GM18507 (cell line): ENCODE data around the gene MAB21L3.
A peak's percentile ranks its signal among the peaks of the same experiment; 100 is the strongest.

Source experiments
- DNase-seq: peaks from one replicate; pipeline ENCODE4 v3.0.0; 2011; ENCODE audit warnings: low read depth; ENCODE audit not compliant: insufficient read length; ENCODE audit errors: extremely low spot score
- FAIRE-seq: peaks from 2 replicates; lab custom pipeline; 2011; peaks lifted over from hg19 to GRCh38; lab: Jason Lieb, UNC

Gene MAB21L3

DNA sequence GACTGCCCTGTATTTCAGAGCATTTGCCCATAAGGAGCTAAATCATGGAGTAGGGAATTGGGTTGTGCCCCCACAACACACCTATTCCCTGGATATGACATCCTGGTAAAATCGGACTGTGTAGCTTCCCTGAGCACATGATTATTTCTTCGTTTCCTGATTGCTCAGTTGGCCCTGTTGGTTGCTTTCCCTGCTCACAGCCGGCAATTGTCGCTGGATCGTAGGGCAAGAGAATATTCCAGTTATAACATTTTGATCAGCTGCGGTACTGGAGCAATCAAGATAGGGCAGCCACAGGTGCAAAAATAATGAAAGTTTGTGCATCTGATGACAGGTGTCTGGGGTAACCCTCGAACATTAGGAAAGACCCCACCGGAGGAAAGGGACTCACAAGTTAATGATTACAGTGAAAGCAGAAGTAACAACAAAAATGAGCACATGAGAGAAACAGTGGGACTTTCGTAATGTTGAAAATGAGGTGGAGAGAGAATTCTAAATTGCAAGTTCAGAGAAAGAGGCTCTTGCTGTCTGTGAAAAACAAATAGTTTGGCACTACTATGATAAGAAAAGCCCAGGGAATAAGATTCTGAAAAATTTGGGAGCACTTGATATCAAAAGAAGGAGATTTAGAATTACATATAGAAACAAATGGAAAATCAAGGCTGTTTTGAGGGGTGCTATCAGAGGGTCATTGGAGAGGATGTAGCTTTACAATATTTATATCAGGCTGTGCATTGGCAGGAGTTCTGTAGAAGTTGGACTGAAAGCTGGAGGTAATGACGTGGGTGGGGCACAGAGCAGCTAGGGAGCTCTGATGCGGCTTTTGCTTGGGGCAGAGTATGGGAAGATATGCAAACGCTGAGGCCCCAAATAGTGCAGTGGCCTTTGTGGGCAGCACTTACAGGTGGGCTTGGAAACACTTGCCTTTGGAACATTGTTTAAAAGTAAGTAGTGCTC lies at the start of gene MAB21L3:
TSS of gene MAB21L3 (plus strand) at position 833 of the 957 bp plus-strand sequence. CDS start 1,217 bp downstream, outside the sequence.
- peak; percentile 66 for FAIRE-seq
- peak; percentile 26 for DNase-seq

DNA sequence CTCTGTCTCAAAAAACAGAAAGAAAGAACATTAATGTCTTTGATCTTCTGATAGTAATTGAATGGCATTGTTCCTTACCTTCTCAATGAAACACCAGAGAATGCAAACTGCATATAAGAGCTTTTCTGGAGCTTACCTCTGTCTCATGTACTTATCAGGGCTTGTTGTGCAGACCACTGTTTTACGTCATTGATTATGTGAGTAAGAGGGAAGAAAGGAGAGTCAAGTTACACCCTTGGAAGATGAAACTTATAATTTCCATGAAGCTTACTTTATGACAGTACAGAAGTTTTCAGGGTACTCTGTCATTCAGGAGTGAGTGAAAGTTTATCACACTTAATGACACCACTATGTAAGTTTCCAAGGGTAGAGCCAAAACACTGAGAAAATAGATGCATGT lies 49.0 kb upstream of the MAB21L3 start:
- FAIRE-seq (no peak), DNase-seq (no peak)

DNA sequence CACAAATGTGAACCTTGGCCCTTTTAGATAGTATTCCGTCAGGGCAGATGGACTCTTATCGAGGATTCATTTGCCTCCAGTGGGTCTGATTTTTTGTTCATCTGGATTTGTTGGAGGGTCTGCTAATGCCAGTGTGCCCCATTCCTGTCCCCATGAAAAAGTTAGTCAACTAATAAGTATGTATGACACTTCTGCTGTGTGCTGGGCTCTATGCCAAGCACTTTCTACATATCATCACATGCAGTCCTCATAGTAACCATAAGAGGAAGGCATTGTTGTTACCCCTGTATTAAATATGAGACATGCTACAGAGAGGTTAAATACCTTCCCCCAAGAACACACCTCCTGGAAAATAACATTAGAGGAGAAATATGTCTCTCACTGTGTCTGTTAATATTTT lies 46.6 kb upstream of the MAB21L3 start:
- DNase-seq (no peak), FAIRE-seq (no peak)

DNA sequence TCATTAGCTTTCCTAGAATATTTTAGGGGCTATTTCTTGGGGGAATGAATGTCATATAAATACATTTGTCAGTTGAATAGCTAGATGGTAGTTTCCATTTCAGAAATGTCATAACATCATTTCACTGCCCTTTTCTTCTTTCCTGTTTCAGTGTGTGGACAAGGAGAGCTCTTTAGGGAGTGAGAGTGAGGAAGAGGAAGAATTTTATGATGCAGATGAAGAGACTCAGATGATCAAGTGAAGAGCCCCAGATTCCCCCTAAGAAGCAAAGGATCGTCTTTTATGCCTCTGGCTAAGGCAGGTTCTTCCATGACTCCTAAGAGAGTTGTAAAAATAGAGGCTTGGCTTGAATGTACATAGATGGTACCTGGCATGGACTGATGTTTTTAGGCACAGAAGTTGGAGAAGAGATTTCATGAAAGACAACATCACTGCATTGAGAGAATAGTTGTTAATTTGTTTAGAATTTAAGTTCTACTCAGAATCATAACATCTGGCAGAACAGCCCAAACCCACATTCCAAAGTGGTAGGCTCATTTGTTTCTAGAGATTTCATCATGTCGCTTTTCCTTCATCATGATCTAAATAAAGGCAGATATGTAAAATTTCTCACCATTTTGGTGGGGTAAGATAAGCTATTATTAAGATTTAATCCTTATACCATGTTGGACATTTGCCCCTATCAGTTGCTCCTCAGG lies 44.2 kb upstream of the MAB21L3 start:
- no peak for DNase-seq
- no peak for FAIRE-seq

DNA sequence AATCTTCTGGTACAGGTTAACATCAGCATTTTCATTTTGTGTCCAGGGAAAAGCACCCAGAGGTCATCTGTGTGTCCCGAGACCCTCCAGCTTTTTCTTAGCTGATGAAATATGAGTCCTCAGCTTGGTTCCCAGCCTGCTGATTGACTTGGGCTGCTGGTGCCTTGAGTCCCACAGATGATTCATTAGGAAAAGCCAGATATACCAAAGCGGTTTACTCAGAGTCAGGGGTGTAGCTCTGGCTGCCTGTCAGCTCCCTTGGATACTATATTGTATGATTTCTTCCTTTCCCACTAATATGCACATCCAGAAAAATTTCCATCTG lies 43.7 kb upstream of the MAB21L3 start:
- DNase-seq (no peak), FAIRE-seq (no peak)

DNA sequence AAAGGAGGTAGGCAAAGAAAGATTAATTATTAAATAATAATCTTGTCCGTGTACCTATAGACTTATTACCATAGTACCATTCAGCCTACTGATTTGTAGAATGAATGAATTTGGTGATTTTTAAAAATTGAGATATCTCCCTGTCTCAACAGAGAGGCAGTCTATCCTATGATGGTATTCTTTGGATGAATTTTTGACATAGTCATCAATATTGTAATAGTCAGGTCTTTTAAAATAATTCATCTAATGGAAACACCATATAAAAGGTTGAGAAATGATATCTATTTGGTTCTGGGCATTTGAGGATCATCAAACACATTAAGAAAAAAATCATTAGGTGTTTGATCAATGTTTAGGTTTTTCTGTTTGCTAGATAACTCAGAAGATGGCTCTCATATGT lies 35.6 kb upstream of the MAB21L3 start:
- DNase-seq (no peak), FAIRE-seq (no peak)

DNA sequence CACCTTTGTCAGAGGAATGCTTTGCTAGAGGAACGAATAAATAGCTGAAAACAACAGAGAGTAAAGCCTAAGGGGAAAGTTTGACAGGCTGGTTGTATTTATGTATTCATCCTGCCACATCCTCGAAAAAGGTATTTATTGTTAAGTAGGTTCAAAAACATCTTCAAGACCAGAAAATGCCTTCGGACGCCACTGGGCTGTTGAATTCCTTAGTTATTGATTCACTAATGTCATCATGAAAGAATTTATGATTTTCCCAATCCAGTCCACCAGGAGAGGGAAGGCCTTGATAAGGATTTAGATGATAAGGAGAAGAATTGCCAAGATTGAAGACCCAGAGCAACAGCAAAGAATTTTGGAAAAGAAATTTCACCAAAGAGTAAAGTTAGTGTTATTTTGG lies 35.2 kb upstream of the MAB21L3 start:
- FAIRE-seq (no peak), DNase-seq (no peak)

DNA sequence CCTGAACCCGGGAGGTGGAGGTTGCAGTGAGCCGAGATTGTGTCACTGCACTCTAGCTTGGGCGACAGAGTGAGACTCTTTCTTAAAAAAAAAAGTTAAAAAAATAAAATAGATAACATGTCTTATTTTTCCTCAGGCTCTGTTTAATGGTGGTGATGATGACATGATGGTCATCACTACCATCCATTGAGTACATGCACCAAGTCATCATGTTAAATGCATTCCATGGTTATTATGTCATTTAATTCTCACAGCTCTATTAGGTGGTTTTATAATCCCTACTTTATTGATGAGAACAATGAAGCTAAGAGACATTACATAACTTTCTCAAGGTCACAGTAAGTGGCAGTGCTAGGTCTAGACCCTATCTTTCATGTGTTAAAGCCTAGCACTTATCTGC lies 34.4 kb upstream of the MAB21L3 start:
- DNase-seq = no peak
- FAIRE-seq = no peak

DNA sequence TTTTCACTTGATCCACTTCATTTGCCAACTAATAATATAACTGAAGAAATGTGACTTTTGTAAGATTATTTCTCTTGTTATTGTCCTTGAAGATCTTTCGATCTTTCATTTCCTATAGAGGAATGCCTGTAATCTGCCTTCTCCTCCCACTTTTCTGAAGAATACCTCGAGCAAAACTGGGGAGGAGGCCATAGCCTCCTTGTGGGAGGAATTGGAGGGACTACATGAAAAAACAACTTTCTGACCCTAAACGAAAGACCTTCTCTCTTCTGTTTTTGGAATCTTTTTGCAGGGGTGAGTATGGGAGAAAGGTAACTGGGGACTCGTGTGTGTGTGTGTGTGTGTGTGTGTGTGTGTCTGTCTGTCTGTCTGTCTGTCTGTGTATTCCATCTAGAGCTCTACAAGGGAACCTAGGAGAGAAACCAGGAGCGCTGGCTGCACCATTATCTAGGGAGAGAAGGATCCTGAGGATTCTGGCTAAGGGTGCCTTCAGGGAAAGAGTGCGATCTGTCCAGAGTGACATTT lies 32.4 kb upstream of the MAB21L3 start:
- DNase-seq = no peak
- FAIRE-seq = no peak

DNA sequence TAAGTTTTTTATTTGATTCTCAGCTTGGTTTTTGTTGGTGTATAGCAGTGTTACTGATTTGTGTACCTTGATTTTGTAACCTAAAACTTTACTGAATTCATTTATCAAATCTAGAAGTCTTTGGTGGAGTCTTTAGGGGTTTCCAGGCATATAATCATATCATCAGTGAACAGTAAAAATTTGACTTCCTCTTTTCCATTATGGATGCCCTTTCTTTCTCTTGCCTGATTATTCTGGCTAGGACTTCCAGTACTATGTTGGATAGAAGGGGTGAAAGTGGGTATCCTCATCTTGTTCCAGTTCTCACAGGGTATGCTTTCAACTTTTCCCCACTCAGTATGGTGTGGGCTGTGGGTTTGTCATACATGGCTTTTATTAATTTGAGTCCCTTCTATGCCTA lies 23.6 kb upstream of the MAB21L3 start:
- DNase-seq (no peak), FAIRE-seq (no peak)

DNA sequence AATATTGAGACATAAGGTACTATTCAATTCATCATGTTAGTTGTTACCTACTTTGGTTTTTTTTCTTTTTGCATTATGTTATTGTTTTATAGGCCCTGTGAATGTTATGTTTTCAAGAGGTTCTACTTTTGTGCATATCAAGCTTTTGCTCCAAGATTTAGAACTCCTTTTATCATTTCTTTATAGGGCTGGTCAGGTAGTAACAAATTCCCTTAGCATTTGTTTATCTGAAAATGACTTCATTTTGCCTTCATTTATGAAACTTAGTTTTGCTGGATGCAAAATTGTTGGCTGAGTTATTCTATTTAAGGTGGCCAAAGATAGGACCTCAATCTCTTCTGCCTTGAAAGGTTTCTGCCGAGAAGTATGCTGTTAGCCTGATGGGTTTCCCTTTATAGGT lies 21.3 kb upstream of the MAB21L3 start:
- no peak for FAIRE-seq
- DNase-seq = no peak

DNA sequence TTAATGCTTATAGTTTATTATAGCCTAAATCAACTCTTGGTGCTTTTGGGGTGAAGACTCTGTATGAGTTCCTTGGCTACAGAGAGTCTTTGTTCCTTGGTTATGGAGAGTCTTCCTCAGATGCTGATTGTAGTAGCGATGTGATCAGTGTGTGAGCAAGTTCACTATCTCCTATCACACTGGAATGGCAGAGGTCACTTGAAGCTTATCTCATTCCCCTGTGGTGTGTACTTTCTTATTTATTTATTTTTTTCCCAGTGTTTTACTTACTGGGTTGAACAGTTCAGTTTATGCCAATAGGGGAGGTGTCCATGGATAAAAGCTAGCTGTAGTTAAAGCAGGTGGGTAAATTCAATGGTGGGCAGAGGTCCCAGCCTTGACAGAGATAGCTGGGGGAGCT lies 20.1 kb upstream of the MAB21L3 start:
- DNase-seq = no peak
- no peak for FAIRE-seq

DNA sequence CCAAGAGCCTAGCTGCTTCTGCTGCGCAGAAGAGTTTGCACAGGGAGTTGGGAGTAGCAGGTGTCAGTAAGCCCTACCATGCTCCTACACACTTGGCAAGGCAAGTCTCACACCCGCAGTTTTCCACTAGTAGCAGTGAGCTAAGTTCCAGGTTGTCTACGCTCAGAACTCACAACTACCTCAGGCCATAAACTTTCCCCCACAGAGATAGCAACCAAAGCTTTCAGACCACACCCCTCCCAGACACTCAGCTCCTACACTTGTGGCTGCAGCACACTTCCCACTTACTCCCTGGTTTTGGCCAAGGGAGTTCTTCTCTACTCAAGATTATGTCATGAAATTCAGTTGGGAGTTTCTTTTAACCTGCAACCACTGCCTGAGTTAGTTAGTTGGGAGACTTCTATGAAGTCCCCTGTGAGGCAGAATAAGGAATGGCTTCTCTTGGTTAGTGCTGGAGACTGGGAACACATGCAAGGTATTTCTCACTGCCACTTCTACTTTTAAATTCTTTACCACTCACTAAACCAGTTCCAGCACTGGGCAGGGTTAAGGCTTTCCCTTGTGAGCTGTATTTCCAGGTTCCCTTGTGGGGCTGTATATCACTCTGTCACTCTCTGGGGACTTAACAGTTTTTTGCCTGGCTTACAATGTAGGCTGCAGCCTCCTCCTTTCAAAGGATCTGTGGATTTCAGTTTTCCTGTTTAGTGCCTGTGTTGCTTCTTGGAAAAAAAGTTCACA lies 18.3 kb upstream of the MAB21L3 start:
- no peak for FAIRE-seq

DNA sequence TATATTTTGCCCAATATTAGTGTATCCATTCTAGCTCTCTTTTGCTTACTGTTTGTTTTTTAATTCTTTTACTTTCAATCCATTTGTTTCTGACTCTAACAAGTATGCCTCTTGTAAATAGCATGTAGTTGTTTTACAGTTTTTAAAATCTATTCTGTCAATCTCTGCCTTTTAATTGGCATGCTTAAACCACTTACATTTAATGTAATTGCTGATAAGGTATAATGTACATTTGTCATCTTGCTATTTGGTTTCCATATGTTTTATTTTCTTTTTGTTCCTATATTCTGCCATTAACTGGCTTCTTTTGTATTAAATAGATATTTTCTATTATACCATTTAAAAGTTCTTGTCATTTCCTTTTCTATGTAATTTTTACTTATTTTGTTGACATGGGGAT lies 16.2 kb upstream of the MAB21L3 start:
- FAIRE-seq = no peak
- DNase-seq = no peak

More for the DNA sequence above, 18.3 kb upstream of the MAB21L3 start:
- DNase-seq = no peak

DNA sequence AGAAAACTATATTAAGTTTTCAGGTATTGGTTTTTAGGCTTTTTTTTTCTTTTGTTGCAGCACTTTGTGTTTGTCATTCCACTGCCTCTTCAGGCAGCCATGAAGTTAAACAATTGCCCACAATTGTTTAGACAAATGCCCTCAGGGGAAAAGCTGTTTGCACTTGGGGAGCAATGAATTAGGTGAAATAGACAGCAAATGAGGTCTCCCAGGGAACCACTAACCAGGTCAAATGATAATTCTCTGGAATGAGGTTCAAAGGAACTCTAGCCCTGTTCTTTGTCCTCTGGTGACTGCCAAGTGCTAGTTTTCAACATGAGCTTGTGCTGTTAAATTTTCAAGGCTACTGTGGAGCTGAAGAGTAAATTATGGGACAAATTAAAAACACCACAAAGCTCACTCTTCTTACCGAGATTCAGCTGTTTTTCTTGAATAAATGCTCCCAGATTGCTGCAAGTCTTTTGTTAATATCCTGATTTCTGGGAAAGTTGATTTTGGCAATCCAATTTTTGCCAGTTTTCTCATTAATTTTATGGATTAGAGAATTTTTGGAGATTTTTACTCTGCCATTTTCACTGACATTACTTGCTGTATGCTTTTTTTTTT lies 15.1 kb upstream of the MAB21L3 start:
- FAIRE-seq (no peak), DNase-seq (no peak)

DNA sequence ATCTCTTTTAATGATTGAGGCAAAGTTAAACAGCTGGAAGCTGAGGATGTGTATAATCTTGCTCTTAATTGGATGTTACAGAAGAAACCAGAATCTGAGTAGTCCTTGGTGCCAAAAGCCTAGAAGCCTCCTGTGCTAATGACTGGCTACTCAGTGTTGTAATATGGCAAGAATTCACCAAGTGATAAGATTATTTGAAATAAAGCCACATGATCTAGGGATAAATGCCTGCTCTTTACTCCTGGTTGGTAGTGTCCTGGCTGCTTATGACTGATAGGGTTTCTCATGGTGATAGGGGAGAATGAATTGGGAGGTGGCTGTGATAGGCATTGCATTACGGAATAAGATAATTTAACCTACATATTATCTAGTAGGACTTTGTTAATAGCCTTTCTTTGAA lies 13.6 kb upstream of the MAB21L3 start:
- DNase-seq = no peak
- no peak for FAIRE-seq

DNA sequence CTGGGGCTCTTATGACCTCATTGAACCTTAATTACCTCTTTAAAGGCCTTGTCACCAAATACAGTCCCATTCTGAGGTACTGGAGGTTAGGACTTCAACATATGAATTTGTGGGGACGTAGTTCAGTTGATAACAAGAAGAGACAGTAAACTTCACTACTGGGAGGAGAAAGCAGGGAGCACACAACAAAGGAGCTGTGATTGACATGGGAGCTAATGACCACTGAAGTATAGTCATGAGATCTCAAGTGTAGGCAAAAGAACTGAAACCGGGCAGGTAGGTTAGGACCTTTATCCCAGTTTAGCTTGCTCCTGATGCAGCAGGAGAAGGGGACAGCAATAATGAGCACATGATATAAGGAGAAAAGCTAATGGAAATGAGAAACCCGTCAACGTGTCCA lies 11.8 kb upstream of the MAB21L3 start:
- FAIRE-seq (no peak), DNase-seq (no peak)

DNA sequence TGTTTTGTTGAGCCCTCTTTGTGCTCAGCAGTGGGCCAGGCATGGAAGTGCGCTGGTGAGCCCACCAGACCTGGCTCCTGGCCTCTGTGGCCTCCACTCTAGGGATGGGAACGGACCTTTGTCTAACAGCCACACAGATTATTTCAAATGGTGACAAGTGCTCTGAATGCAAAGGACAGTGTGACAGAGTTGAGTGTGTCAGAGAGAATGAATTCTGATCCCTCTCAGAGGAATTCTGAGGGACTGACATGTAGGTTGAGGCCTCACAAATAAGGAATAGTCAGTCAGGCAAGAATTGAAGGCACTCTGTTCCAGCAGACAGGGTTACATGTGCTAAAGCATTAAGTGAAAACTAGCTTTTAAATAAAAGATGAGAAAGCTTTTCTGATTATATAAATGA lies 11.3 kb upstream of the MAB21L3 start:
- FAIRE-seq = no peak
- DNase-seq = no peak

DNA sequence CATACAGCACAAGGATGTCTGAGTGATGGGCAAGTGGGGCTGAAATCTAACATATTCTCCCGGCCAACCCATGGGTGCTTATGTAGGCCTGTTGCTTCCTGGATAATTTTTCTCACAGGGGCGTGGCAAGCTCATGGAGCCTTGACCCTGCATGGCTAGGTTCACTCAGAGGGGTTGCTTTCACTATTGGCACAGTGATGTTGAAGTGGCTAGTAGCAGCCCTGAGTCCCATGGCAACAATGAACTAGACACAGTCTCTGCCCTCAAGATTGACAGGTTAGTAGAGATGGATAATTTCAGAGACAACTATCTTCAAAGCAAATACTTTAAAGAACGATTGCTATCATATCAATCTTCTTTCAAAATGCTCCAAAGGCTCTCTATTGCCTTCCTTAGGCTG lies 6.5 kb upstream of the MAB21L3 start:
- no peak for DNase-seq
- no peak for FAIRE-seq

DNA sequence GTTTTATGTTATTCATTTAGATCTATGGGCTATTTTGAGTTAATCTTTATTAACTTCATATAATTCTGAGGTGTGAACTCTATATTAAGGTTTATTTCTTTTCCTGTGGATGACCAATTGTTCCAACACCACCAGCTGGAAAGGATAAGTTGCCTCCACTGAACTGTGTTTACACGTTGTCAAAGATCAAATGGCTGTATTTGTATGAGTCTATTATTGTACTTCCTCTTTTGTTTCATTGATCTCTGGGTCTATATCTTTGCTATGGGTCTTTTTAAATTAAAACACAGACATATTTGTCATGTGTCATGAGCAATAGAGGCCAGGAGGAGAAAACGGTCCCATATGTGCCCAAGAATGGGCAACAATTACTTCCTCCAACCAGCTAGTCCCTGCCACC lies 5.2 kb upstream of the MAB21L3 start:
- no peak for DNase-seq
- FAIRE-seq = no peak
